ENCODE measurements around the gene COL25A1. TPM values are rescaled to one million over a fixed set of nuclear protein-coding genes. Genes with fewer than 3 reads are reported as not detected.

Gene COL25A1
- total RNA-seq, 1 donor from 2014 or later = 1.3 TPM

- Mint-ChIP-seq H3K9me3 (ENCODE audit: unreplicated experiment) (peaks cover 15% of the 10 kb centered on the region), H3K27me3 (ENCODE audit: unreplicated experiment) (no peaks in the 10 kb centered on the region), H3K4me3 (ENCODE audit: unreplicated experiment) (no peak overlapping the region), H3K36me3 (ENCODE audit: unreplicated experiment) (no peaks in the 10 kb centered on the region), H3K27ac (ENCODE audit: unreplicated experiment) (no peak overlapping the region), H3K4me1 (ENCODE audit: unreplicated experiment) (no peaks in the 10 kb centered on the region)
- DNase-seq (ENCODE audit: extremely low spot score, unreplicated experiment) = no peak
- no peak for TF ChIP-seq CTCF (IDR thresholded peaks at IDR 0.05)
Measured at GRCh38 chr4:109327641-109328040, 25.2 kb upstream of the COL25A1 start.

DNA sequence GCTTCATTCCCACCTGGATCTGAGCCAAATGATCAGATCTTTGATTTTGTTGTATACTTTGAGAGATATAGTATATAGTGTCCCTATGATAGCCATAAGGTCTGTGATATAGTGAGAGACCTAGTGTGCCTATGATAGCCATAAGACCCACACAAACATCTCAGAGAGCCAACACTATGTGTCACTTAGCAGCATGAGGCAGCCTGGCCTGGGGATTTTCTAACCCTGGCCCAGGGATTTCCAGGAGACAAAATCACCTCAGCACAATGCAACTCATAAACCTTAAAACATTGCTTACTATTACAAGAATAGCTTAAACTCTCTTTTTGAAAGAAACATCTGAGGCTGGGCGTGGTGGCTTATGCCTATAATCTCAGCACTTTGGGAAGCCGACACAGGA, 23.2 kb upstream of the COL25A1 start:
- Mint-ChIP-seq H3K4me1 (ENCODE audit: unreplicated experiment) (no peaks in the 10 kb centered on the region), H3K36me3 (ENCODE audit: unreplicated experiment) (no peaks in the 10 kb centered on the region), H3K4me3 (ENCODE audit: unreplicated experiment) (no peak overlapping the region), H3K27me3 (ENCODE audit: unreplicated experiment) (no peaks in the 10 kb centered on the region), H3K9me3 (ENCODE audit: unreplicated experiment) (peaks cover 25% of the 10 kb centered on the region), H3K27ac (ENCODE audit: unreplicated experiment) (no peak overlapping the region)
- DNase-seq (ENCODE audit: extremely low spot score, unreplicated experiment) = no peak
- no peak for TF ChIP-seq CTCF (IDR thresholded peaks at IDR 0.05)

- no peak overlapping the region for H3K4me3 Mint-ChIP-seq (ENCODE audit: unreplicated experiment)
- no peaks in the 10 kb centered on the region for H3K36me3 Mint-ChIP-seq (ENCODE audit: unreplicated experiment)
- DNase-seq (ENCODE audit: extremely low spot score, unreplicated experiment) = no peak
- H3K9me3 Mint-ChIP-seq (ENCODE audit: unreplicated experiment) = peaks cover 30% of the 10 kb centered on the region
- H3K4me1 Mint-ChIP-seq (ENCODE audit: unreplicated experiment) = no peaks in the 10 kb centered on the region
- H3K27me3 Mint-ChIP-seq (ENCODE audit: unreplicated experiment) = no peaks in the 10 kb centered on the region
- TF ChIP-seq CTCF (IDR thresholded peaks at IDR 0.05) = no peak
- no peak overlapping the region for H3K27ac Mint-ChIP-seq (ENCODE audit: unreplicated experiment)
Measured at GRCh38 chr4:109323348-109323747, 20.9 kb upstream of the COL25A1 start.

GRCh38 chr4:109321232-109321631, 18.8 kb upstream of the COL25A1 start:
- DNase-seq (ENCODE audit: extremely low spot score, unreplicated experiment) = no peak
- no peaks in the 10 kb centered on the region for H3K36me3 Mint-ChIP-seq (ENCODE audit: unreplicated experiment)
- H3K4me3 Mint-ChIP-seq (ENCODE audit: unreplicated experiment) = no peak overlapping the region
- no peak overlapping the region for H3K27ac Mint-ChIP-seq (ENCODE audit: unreplicated experiment)
- no peak for TF ChIP-seq CTCF (IDR thresholded peaks at IDR 0.05)
- H3K27me3 Mint-ChIP-seq (ENCODE audit: unreplicated experiment) = no peaks in the 10 kb centered on the region
- peaks cover 30% of the 10 kb centered on the region for H3K9me3 Mint-ChIP-seq (ENCODE audit: unreplicated experiment)
- no peaks in the 10 kb centered on the region for H3K4me1 Mint-ChIP-seq (ENCODE audit: unreplicated experiment)

DNA sequence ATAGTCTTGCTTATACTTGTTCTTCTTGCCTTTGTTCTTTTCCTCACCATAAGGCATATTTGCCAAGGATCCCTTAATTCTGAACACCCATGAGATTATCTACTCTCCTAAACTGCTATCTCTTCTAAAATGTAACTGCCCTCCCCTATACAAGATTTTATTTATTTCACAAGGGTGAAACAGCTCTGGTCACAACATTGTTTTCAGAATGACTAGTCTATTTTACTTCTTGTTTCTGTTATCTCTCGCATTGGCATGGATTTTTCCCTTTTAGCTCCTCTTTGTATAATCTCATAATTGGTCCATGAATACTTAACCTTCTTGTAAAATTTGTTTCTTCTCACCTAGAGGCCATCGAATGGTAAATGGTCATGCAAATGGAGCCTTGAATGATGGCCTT, 17.2 kb upstream of the COL25A1 start:
- DNase-seq (ENCODE audit: extremely low spot score, unreplicated experiment) = no peak
- H3K4me3 Mint-ChIP-seq (ENCODE audit: unreplicated experiment) = no peak overlapping the region
- no peaks in the 10 kb centered on the region for H3K36me3 Mint-ChIP-seq (ENCODE audit: unreplicated experiment)
- H3K27me3 Mint-ChIP-seq (ENCODE audit: unreplicated experiment) = no peaks in the 10 kb centered on the region
- H3K27ac Mint-ChIP-seq (ENCODE audit: unreplicated experiment) = no peak overlapping the region
- TF ChIP-seq CTCF (IDR thresholded peaks at IDR 0.05) = no peak
- H3K4me1 Mint-ChIP-seq (ENCODE audit: unreplicated experiment) = no peaks in the 10 kb centered on the region
- H3K9me3 Mint-ChIP-seq (ENCODE audit: unreplicated experiment) = peaks cover 30% of the 10 kb centered on the region
